OCI-M2 (cell line): ENCODE measurements around the gene NCKAP5L.
A peak's percentile ranks its signal among the peaks of the same experiment; 100 is the strongest.
"Not testable (repeated sequence)": the region's sequence is repeated elsewhere in the genome, so short reads cannot be mapped to it uniquely, and the experiment has no call there.

Source experiments
- DNase-seq: peaks from one replicate; lab custom pipeline; 2025; ENCODE audit not compliant: unreplicated experiment; lab: John Stamatoyannopoulos, UW

The NCKAP5L gene

GRCh38 chr12:49828133-49829091 lies at the start of gene NCKAP5L:
NCKAP5L (minus strand) TSS chr12:49828413; CDS start chr12:49804044, 24,369 bp downstream.
- peak; percentile 76 for DNase-seq

DNA sequence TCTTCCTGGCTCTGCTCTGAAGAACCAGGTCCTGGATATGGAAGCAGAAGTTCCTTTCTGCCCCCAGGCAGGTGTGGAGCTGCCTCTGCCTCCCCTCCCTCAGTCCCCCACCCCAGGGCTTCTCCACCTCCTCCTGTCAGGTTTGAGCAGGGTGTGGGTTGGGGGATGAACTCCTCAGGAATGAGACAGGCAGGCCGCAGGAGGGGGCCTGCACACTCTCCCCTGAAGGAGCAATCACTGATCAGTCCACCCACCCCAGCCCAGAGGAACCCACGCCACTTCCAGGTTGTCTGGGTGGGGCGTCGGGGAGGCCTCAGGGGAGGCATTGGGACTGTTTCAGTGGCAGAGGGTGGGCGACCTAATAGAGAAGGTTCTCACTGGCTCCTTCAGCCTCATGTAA lies 48.9 kb upstream of the NCKAP5L start:
- no peak for DNase-seq

DNA sequence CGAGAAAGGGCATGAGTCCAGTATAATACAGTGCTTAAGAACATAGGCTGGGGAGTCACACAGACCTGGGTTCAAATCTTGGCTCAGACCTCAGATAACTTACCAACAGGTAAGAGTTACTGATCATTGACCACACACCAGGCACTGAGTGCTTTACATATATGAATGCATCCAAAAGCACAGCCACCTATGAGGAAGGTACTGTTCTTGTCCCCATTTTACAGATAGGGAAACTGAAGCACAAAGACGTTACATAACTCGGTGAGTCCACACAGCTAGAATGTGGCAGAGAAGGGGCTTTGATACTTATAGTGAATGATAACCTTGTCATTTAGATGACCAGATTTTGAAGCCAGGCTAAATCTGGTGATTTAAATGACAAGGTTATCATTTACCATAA lies 47.9 kb upstream of the NCKAP5L start:
- DNase-seq: no peak

- DNase-seq: no peak
Measured at GRCh38 chr12:49875115-49875720, 47.0 kb upstream of the NCKAP5L start.

DNA sequence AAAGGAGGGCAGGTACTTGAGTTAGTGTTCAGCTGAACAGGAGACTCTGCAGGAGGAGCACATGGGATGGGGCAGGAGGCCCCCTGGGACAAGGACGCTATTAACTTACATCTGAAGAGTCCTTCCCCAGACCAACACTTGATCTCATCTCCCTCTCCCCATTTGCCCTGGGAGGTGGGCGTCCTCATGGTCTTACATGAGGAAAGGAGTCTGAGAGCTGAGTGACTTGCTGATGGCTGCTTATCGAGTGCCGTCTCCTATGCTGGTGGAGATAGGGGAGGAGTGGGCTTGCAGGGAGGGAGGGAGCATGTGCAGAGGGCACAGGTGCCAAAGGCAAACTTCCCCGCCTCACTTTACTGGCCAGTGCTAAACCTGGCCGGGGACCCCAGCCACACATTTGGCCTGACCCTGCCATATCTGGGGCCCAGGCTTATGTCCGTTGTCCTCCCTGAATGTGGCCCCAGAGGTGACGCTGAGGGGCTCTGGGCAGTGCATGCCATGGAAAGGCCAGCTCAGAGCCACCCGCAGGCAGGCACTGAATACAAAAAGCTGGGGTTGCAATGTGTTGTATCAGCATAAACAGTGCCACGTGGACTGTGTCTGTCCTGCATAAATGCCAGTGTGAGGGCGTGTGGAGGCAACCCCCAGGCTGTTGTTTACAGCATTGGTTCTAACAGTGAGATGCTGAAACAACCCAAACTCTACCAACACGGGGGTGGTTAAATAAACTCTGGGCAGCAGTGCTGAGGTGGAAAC lies 46.1 kb upstream of the NCKAP5L start:
- no peak for DNase-seq

DNA sequence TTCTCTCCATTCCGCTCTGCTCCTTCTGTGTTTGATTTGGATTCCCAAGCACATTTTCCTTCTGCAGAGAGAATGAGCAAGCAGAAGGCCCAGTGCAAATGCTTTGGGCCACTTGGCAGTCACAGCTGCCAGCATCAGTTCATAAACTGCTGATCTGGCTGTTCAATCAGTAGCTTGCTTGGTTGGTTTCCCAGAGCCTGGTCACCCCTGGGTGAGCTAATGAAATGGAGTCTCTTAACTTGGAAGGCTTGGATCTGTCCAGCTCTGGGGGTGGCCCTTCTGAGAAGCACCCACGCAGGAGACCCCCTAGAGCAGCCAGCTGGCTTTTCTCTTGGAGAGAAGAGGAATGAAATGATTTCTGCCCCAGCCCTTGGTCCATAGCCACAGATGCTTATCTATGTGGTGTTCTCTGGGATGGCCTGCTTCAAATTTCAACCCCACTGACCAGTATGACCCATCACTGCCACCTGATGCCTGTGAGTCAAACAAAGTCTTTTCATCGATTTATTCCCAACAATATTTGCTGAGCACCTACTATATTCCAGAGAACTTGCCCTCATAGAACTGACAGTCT lies 45.2 kb upstream of the NCKAP5L start:
- no peak for DNase-seq

- no peak for DNase-seq
Measured at GRCh38 chr12:49872781-49873181, 44.6 kb upstream of the NCKAP5L start.

DNA sequence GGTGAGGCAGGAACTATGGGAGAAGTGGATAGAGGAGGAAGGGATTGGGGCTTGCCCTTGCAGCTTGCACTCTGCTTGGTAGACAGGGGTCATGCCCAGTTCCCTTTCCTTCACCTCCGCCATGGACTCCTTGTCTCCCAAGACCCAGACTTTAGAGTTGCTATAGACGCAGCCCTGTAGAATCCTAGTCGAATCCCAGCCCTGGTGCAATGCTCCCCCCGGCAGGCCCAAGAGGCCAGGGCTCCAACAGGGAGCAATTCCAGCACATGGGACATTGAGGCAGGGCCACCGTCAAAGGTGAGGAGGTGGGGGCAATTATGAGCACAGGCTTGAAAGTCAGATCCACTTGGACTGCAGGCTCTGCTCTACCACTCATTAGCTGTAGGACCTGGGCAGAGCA lies 44.2 kb upstream of the NCKAP5L start:
- no peak for DNase-seq

- not testable (repeated sequence) for DNase-seq
Measured at GRCh38 chr12:49871811-49872251, 43.6 kb upstream of the NCKAP5L start.

- no peak for DNase-seq
Measured at GRCh38 chr12:49871263-49871561, 43.0 kb upstream of the NCKAP5L start.

DNA sequence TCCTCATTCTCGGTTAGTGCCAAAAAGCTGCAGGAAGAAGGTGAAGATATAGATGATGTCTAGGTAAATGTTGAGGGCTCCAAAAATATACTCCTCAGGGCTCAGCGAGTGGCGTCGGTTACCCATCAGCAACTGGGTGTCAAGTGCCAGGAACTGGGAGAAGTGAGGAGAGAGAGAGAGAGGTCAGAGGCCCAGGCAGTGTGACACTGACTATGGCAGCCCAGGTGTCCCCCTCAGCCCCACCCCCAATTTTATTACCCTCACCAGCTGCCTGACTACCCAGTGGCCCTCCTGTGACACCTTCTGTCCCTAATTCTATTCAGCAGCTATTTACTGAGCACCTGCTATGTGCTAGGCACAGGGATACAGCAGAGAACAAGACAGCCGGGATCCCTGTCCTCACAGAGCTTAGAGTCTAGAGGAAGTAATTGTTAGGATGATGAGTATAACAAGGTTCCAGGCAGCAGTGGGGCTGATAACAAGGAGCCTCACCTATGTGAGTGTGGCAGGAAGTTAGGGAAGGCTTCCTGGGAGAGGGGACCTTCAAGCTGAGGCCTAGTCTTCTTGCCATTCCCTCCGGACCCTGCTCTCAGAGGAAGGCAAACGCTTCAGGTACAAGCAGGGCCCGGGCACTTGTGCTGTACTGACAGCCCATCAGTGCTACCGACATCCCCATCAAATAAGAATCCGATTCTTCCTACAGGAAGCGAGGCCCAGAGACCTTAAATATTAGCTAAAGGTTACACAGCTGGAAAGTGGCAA lies 42.5 kb upstream of the NCKAP5L start:
- DNase-seq: no peak

- no peak for DNase-seq
Measured at GRCh38 chr12:49869816-49870500, 41.7 kb upstream of the NCKAP5L start.

GRCh38 chr12:49868952-49869815 lies 41.0 kb upstream of the NCKAP5L start:
- DNase-seq: peak; percentile 55

DNA sequence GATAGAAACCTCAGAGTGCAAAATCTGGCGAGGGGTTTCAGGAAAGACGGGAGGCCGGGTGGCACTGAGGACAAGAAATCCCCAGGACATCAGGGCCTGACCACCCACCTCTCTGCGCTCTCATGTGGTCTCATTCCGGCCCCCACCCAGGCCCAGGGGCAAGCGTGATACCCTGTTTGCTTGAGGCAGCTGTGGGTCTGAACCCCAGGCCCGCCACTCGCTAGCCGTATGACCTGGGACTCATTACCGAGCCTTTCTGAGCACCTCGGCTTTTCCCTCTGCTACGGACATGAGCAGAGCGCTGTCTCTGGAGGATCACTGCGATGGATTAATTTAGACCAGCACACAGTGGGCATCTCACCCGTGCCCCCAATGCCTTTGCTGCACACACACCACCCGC lies 40.2 kb upstream of the NCKAP5L start:
- DNase-seq: no peak

GRCh38 chr12:49867570-49868341 lies 39.5 kb upstream of the NCKAP5L start:
- DNase-seq: no peak

- no peak for DNase-seq
Measured at GRCh38 chr12:49866859-49867569, 38.8 kb upstream of the NCKAP5L start.

- no peak for DNase-seq
Measured at GRCh38 chr12:49865782-49866135, 37.5 kb upstream of the NCKAP5L start.
